PC-9 (cell line): ENCODE results near the gene SNX33. TPM values are rescaled to one million over a fixed set of nuclear protein-coding genes. Genes with fewer than 3 reads are reported as not detected.

Source experiments
- BruUV-seq: library from RNA; stranded (reverse); fragments of 400-500 nt; replicated peaks from 2 replicates; lab custom pipeline; 2021; lab: Mats Ljungman, UMichigan
- CTCF ChIA-PET: fragments of 300-600 bp; sonication (Branson Sonifier 250); formaldehyde crosslinking; loops from one replicate; lab custom pipeline; 2022; ENCODE audit warnings: antibody characterized with exemption; lab: Charles Lee
- POLR2A ChIA-PET: fragments of 300-600 bp; sonication (Branson Sonifier 250); formaldehyde crosslinking; loops from one replicate; lab custom pipeline; 2022; ENCODE audit warnings: antibody characterized with exemption; ENCODE audit not compliant: unreplicated experiment; lab: Charles Lee
- DNase-seq, 2 experiments: peaks; one replicate each; pipeline versions ENCODE4 v3.0.0 to v3.0.0-alpha.2; 2015 to 2022; ENCODE audit warnings: mixed read lengths in 1 of 2
- H2AFZ ChIP-seq: fragments of 200-600 bp; sonication (generic); 2 replicates; pipeline ENCODE4 v1.8.1; 2017; ENCODE audit warnings: antibody characterized with exemption
- H3F3A ChIP-seq: fragments of 200-600 bp; sonication (generic); 2 replicates; pipeline ENCODE4 v1.8.1; 2017; ENCODE audit warnings: antibody characterized with exemption, mild to moderate bottlenecking, low read depth; ENCODE audit not compliant: insufficient read depth
- H3K27ac ChIP-seq: fragments of 200-600 bp; sonication (generic); 2 replicates; pipeline ENCODE4 v1.6.1; 2016; ENCODE audit warnings: mixed run types
- H3K27me3 ChIP-seq: fragments of 200-600 bp; sonication (generic); 2 replicates; pipeline ENCODE4 v1.6.1; 2016; ENCODE audit warnings: low read depth, mixed run types; ENCODE audit not compliant: insufficient read depth
- H3K36me3 ChIP-seq: fragments of 200-600 bp; sonication (generic); 2 replicates; pipeline ENCODE4 v1.6.1; 2016; ENCODE audit warnings: low read depth, mixed run types
- H3K4me1 ChIP-seq: fragments of 200-600 bp; sonication (generic); replicated peaks from 2 replicates; pipeline ENCODE4 v1.6.1; 2016; ENCODE audit warnings: mixed run types; ENCODE audit not compliant: insufficient read depth
- H3K4me2 ChIP-seq: fragments of 200-600 bp; sonication (generic); 2 replicates; pipeline ENCODE4 v1.6.1; 2017; ENCODE audit warnings: mixed run types
- H3K4me3 ChIP-seq: fragments of 200-600 bp; sonication (generic); 2 replicates; pipeline ENCODE4 v1.6.1; 2016; ENCODE audit warnings: mixed run types
- H3K79me2 ChIP-seq: fragments of 200-600 bp; sonication (generic); 2 replicates; pipeline ENCODE4 v1.6.1; 2017; ENCODE audit warnings: low read depth, mixed run types
- H3K9me2 ChIP-seq: fragments of 200-600 bp; sonication (generic); 2 replicates; pipeline ENCODE4 v1.8.1; 2017; ENCODE audit warnings: mild to moderate bottlenecking; ENCODE audit not compliant: insufficient read depth
- H3K9me3 ChIP-seq: fragments of 200-600 bp; sonication (generic); 2 replicates; pipeline ENCODE4 v1.8.1; 2016; ENCODE audit warnings: low read depth; ENCODE audit not compliant: insufficient read depth
- H4K20me1 ChIP-seq: fragments of 200-600 bp; sonication (generic); 2 replicates; pipeline ENCODE4 v1.8.1; 2017; ENCODE audit not compliant: insufficient read depth
- EZH2 ChIP-seq: fragments of 200-600 bp; sonication (generic); IDR thresholded peaks from 2 replicates; pipeline ENCODE4 v1.8.0; 2017; ENCODE audit warnings: antibody characterized with exemption, low read depth
- intact Hi-C: fragments of 100-400 bp; cut with micrococcal nuclease; formaldehyde crosslinking; loops from one replicate; pipeline ENCODE4 v1.10.0; 2022; ENCODE audit not compliant: unreplicated experiment
- total RNA-seq: library from RNA; stranded (reverse); gene quantifications from 2 replicates; pipeline ENCODE4 v1.2.3, GENCODE V29; 2021
- TF ChIP-seq, protein P1 (sequence below): fragments of 200-600 bp; sonication (generic); conservative IDR thresholded peaks from 2 replicates; pipeline ENCODE4 v1.6.1; 2017; ENCODE audit warnings: mixed run types, antibody characterized with exemption, mild to moderate bottlenecking, moderate library complexity

Gene SNX33
- total RNA-seq, 1 experiment from 2014 or later, result 27.8 TPM

DNA sequence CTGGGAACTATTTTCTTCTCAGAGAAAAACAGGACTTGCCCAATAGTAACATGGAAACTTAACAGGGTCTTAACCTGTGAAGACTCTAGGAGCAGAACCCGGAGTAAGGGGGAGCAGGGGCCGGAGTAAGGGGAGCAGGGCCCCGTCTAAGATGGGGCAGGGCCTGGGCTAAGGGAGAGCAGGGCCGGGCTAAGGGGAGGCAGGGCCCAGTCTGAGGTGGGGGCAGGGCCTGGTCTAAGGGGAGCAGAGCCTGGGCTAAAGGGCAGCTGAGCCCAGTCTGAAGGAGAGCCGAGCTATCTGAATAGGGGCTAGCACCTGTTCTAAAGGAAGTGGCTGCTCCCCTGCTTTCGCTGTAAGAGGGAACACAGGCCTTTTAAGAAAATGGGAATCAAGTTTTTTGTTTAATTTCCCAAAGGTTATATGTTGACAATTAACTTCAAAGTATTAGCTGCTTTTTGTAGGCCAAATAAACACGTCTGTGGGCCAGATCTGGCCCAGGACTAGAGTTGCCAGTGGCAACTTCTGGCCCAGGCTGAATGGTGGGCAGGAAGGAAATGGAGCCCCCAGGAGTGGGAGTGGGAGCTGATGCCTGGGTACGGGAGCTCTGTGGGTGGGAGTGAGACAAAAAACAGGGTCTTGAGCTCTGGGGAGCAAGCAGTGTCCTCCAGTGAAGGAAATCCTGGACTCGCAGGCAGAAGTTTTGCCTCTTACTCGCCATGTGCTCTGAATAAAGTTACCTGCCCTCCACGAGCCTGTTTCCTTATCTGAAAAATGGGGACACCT is 32.5 kb downstream of the SNX33 start:
- Histone ChIP-seq H3K4me2 (no peak overlapping the region), H3K27me3 (no peaks in the 10 kb centered on the region), H3K9me3 (no peaks in the 10 kb centered on the region), H3K9me2 (no peaks in the 10 kb centered on the region), H3K79me2 (0 out of 2 replicates have a peak, but pooled peaks cover under 1% of the 10 kb centered on the region), H2AFZ (no peak overlapping the region), H3K4me3 (no peak overlapping the region), H3K4me1 (no peaks in the 10 kb centered on the region), H4K20me1 (no peaks in the 10 kb centered on the region), H3F3A (peaks cover 5% of the 10 kb centered on the region), H3K36me3 (no peaks in the 10 kb centered on the region), H3K27ac (no peak overlapping the region)
- no peak for DNase-seq
- POLR2A ChIA-PET, result interaction anchor here (0.7 kb wide), 1 partner anchor 692 kb away, joined by 4 read pairs; no protein-coding TSS in a partner anchor
- intact Hi-C loops, result loop anchor here (5.0 kb wide), 1 partner anchor 173 kb away; no protein-coding TSS in a partner anchor
- CTCF ChIA-PET, result interaction anchor here (0.5 to 1.6 kb wide), 3 partner anchors 29 to 303 kb away, joined by 3 to 6 read pairs (median 5); no protein-coding TSS in a partner anchor
- no TSS peak for BruUV-seq
- TF ChIP-seq, protein P1, sequence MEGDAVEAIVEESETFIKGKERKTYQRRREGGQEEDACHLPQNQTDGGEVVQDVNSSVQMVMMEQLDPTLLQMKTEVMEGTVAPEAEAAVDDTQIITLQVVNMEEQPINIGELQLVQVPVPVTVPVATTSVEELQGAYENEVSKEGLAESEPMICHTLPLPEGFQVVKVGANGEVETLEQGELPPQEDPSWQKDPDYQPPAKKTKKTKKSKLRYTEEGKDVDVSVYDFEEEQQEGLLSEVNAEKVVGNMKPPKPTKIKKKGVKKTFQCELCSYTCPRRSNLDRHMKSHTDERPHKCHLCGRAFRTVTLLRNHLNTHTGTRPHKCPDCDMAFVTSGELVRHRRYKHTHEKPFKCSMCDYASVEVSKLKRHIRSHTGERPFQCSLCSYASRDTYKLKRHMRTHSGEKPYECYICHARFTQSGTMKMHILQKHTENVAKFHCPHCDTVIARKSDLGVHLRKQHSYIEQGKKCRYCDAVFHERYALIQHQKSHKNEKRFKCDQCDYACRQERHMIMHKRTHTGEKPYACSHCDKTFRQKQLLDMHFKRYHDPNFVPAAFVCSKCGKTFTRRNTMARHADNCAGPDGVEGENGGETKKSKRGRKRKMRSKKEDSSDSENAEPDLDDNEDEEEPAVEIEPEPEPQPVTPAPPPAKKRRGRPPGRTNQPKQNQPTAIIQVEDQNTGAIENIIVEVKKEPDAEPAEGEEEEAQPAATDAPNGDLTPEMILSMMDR, result no peak
- TF ChIP-seq EZH2, result no peak

DNA sequence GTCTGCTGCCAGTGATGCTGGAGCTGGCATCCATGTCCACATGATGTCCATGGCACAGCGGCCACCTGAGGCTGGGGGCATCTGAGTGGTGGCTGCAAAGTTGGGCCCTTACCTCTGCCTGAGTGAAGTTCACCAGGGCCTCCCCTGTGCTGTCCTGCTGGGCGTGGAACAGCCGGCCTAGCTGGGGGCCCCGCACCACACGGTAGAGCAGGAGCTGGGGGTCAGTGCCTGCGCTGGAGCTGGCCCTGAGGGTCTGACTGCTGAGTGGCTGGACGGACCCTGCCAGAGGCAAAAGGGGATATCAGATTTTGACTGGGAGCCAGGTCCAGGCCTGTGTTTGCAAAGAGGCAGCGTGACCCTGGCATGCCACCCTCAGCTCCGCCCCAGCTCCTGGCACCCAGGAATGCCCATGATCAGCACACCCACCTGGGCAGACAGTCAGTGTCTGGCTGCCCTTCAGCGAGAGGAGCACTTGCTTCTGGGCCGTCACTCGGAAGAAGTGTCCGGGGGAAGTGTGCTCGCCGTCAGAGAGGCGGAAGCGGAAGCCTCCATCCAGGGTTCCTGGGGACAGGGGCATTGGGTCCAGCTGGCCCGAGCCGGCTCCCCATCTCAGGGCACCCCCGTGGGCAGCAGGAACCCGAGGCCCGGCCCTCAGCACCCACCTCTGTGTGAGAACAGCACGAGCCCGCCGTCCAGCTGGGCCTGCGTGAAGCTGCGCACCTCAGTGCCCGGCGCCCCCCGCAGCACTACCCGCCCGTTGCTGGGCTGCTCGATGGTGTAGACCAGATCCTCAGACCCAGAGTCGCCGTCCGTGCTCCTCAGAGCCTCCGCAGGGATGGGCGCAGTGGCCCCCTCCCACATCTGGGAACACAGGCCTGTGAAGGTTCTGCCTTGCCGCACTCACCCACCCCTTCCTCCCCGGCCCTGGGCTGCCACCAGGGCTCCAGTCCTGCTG is 34.7 kb downstream of the SNX33 start:
- Histone ChIP-seq H4K20me1 (no peaks in the 10 kb centered on the region), H3K4me2 (no peak overlapping the region), H3K79me2 (no peaks in the 10 kb centered on the region), H3K9me2 (no peaks in the 10 kb centered on the region), H3K36me3 (no peaks in the 10 kb centered on the region), H3K9me3 (no peaks in the 10 kb centered on the region), H2AFZ (no peak overlapping the region), H3K4me3 (no peak overlapping the region), H3K27me3 (no peaks in the 10 kb centered on the region), H3K4me1 (no peaks in the 10 kb centered on the region), H3F3A (peaks cover 5% of the 10 kb centered on the region), H3K27ac (no peak overlapping the region)
- intact Hi-C loops, result loop anchor here (2.0 to 5.0 kb wide), 4 partner anchors 42 to 314 kb away; partner anchors contain the start of genes IMP3, MAN2C1 and SNUPN
- DNase-seq, result no peak
- TF ChIP-seq EZH2, result no peak
- TF ChIP-seq, protein P1, result no peak
- no TSS peak for BruUV-seq
- POLR2A ChIA-PET, result no interaction called here
- CTCF ChIA-PET, result interaction anchor here (0.6 kb wide), 1 partner anchor 36 kb away, joined by 6 read pairs; no protein-coding TSS in a partner anchor
